Left hindlimb (tissue), 1 donor: Measurements from ENCODE around the gene ARL14EPL.
A peak's percentile ranks its signal among the peaks of the same experiment; 100 is the strongest.
"Not testable (repeated sequence)": the region's sequence is repeated elsewhere in the genome, so short reads cannot be mapped to it uniquely, and the experiment has no call there.

Experiments
- DNase-seq: peaks from one replicate; pipeline ENCODE4 v3.0.0-alpha.2; 2018

The ARL14EPL gene

GRCh38 chr5:116058346-116058936, 26.2 kb downstream of the ARL14EPL start:
- no peak for DNase-seq

- DNase-seq = no peak
Measured at GRCh38 chr5:116062352-116062751, 30.1 kb downstream of the ARL14EPL start.

- no peak for DNase-seq
Measured at GRCh38 chr5:116063950-116064349, 31.7 kb downstream of the ARL14EPL start.

- no peak for DNase-seq
Measured at GRCh38 chr5:116068028-116068632, 35.9 kb downstream of the ARL14EPL start.

GRCh38 chr5:116071211-116071610, 38.9 kb downstream of the ARL14EPL start:
- no peak for DNase-seq

GRCh38 chr5:116075191-116075831, 43.0 kb downstream of the ARL14EPL start:
- no peak for DNase-seq

GRCh38 chr5:116076496-116076895, 44.2 kb downstream of the ARL14EPL start:
- no peak for DNase-seq

GRCh38 chr5:116078199-116078598, 45.9 kb downstream of the ARL14EPL start:
- DNase-seq = no peak

GRCh38 chr5:116084287-116084691, 52.0 kb downstream of the ARL14EPL start:
- DNase-seq = no peak

GRCh38 chr5:116084871-116085715, 52.8 kb downstream of the ARL14EPL start, which contains the start of gene COMMD10:
TSS of gene COMMD10 (plus strand) at chr5:116085025.
- peak; percentile 86 for DNase-seq

GRCh38 chr5:116086309-116086708, 54.0 kb downstream of the ARL14EPL start:
- not testable (repeated sequence) for DNase-seq

- no peak for DNase-seq
Measured at GRCh38 chr5:116088062-116088461, 55.8 kb downstream of the ARL14EPL start.

- DNase-seq = no peak
Measured at GRCh38 chr5:116090302-116090701, 58.0 kb downstream of the ARL14EPL start.

- DNase-seq = no peak
Measured at GRCh38 chr5:116091416-116091815, 59.1 kb downstream of the ARL14EPL start.

GRCh38 chr5:116097301-116097700, 65.0 kb downstream of the ARL14EPL start:
- no peak for DNase-seq

GRCh38 chr5:116098998-116099397, 66.7 kb downstream of the ARL14EPL start:
- DNase-seq = no peak

GRCh38 chr5:116104941-116105340, 72.7 kb downstream of the ARL14EPL start:
- not testable (repeated sequence) for DNase-seq
